Brain microvascular endothelial cell (primary cell): ENCODE measurements around the gene MRPL23.

Experiments
- DNase-seq: peaks from one replicate; pipeline ENCODE4 v3.0.0-alpha.2; 2020
- H3K27ac ChIP-seq: fragments of 250-450 bp; sonication (Bioruptor Pico); 2 replicates; pipeline ENCODE4 v1.5.1; 2020; ENCODE audit warnings: mild to moderate bottlenecking, moderate library complexity
- H3K27me3 ChIP-seq: fragments of 250-450 bp; sonication (Bioruptor Pico); replicated peaks from 2 replicates; pipeline ENCODE4 v1.5.1; 2020; ENCODE audit warnings: mild to moderate bottlenecking
- H3K36me3 ChIP-seq: fragments of 250-450 bp; sonication (Bioruptor Pico); replicated peaks from 2 replicates; pipeline ENCODE4 v1.5.1; 2020; ENCODE audit warnings: mild to moderate bottlenecking
- H3K4me3 ChIP-seq: 2 replicates; pipeline ENCODE4 v1.5.1; 2011; ENCODE audit warnings: low read depth, mild to moderate bottlenecking, control low read depth, low read length, moderate library complexity
- in situ Hi-C: cut with HindIII; loops from 2 replicates; pipeline ENCODE4 v1.10.0; 2017; ENCODE audit warnings: low sequenced_read_pairs, low pct_ligation_motif_present
- TF ChIP-seq, protein P1 (sequence below): IDR thresholded peaks from 2 replicates; pipeline ENCODE4 v1.5.1; 2011; ENCODE audit warnings: low read depth, mild to moderate bottlenecking, moderate library complexity, low read length, control low read depth, inconsistent platforms; ENCODE audit errors: missing control alignments

The MRPL23 gene

GRCh38 chr11:1920909-1921573 lies 26.1 kb upstream of the MRPL23 start:
- Histone ChIP-seq H3K4me3 (no peak overlapping the region), H3K36me3 (no peaks in the 10 kb centered on the region), H3K27me3 (no peaks in the 10 kb centered on the region), H3K27ac (no peak overlapping the region)
- TF ChIP-seq, protein P1, sequence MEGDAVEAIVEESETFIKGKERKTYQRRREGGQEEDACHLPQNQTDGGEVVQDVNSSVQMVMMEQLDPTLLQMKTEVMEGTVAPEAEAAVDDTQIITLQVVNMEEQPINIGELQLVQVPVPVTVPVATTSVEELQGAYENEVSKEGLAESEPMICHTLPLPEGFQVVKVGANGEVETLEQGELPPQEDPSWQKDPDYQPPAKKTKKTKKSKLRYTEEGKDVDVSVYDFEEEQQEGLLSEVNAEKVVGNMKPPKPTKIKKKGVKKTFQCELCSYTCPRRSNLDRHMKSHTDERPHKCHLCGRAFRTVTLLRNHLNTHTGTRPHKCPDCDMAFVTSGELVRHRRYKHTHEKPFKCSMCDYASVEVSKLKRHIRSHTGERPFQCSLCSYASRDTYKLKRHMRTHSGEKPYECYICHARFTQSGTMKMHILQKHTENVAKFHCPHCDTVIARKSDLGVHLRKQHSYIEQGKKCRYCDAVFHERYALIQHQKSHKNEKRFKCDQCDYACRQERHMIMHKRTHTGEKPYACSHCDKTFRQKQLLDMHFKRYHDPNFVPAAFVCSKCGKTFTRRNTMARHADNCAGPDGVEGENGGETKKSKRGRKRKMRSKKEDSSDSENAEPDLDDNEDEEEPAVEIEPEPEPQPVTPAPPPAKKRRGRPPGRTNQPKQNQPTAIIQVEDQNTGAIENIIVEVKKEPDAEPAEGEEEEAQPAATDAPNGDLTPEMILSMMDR = no peak
- no peak for DNase-seq
- in situ Hi-C loops = no loop called here

DNA sequence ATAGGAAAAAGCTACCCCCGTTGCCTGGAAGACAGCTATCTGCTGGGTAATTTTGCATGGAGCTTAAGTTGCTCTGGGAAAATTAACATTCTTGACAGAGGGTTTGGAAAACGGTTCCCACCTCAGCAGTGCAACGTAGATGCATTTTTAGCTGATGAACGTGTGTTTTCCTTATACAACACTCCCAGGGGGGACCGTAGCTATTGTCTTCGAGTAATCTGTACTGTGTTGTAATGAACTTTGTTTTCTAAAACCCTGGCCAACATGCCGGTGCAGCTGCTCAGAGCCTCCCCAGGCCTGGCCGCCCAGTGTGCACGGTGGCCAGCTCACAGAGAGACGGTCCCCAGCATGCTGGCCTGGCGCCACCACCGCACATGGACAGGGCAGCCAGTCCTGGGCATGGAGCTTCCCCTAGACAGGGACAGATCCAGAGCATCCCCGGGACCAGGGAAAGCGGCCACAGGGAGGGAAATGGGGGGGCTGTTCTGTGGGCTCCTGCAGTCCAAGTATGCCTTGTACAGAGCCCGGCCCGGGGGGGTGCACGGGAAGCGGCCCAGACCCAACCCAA lies 25.5 kb upstream of the MRPL23 start:
- no peaks in the 10 kb centered on the region for H3K27me3 ChIP-seq
- no peak overlapping the region for H3K4me3 ChIP-seq
- TF ChIP-seq, protein P1 = no peak
- in situ Hi-C loops = no loop called here
- no peak for DNase-seq
- no peak overlapping the region for H3K27ac ChIP-seq
- H3K36me3 ChIP-seq = no peaks in the 10 kb centered on the region

DNA sequence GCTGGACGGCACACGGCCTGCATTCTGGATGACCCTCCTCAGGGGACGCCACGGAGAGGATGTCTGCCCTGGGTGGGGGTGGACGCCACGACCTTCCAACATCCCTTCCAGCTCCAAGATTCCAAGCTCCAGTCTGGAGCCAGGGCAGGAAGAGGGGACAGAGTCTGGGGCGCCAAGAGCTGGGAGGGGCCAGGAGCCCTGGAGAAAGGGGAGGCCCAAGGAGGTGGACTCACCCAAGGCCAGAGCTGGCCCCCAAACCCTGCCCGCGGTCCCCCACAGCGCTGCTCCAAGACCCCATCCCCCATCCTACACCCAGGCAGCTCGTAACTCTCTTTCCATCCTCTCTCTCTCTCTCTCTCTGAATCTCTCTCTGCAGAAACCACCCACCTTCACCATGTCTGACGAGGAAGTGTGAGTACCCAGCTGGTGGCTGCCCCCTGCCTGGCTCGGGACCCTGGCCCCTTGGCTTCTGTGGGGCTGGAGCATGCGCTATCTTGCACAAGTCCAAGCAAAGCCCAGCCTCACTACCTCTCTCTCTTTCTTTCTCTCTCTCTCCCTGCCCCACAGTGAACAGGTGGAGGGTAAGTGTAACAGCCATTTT lies 24.6 kb upstream of the MRPL23 start:
- Histone ChIP-seq H3K36me3 (no peaks in the 10 kb centered on the region), H3K27ac (no peak overlapping the region), H3K4me3 (no peak overlapping the region), H3K27me3 (no peaks in the 10 kb centered on the region)
- no peak for DNase-seq
- in situ Hi-C loops = no loop called here
- TF ChIP-seq, protein P1 = no peak

GRCh38 chr11:1923201-1923956 lies 23.8 kb upstream of the MRPL23 start:
- DNase-seq = no peak
- Histone ChIP-seq H3K4me3 (no peak overlapping the region), H3K27ac (no peak overlapping the region), H3K36me3 (no peaks in the 10 kb centered on the region), H3K27me3 (no peaks in the 10 kb centered on the region)
- in situ Hi-C loops = no loop called here
- TF ChIP-seq, protein P1 = no peak

DNA sequence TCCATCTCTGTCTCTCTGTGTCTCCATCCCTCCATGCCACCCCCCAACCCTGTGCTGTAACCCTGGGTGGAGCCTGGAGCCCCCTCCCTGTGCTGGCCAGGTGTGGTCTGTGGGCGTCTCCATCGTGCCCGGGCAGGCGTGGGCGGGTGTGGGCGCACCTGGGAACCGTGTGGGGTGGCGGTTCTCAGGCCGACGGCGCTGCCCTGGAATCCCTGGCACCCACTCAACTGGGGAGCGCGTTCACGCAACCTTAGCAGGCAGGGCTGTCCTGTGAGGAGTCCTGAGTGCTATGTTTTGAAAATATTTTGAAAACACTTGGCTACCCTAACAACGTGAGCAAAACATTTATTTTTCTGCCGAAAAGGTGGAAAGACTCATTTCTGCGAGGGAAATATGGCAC lies 23.0 kb upstream of the MRPL23 start:
- H3K27me3 ChIP-seq = no peaks in the 10 kb centered on the region
- no peaks in the 10 kb centered on the region for H3K36me3 ChIP-seq
- H3K27ac ChIP-seq = no peak overlapping the region
- no peak for DNase-seq
- in situ Hi-C loops = no loop called here
- TF ChIP-seq, protein P1 = no peak
- no peak overlapping the region for H3K4me3 ChIP-seq
